Measurements from ENCODE around the gene SLC4A5. TPM values are rescaled to one million over a fixed set of nuclear protein-coding genes. Genes with fewer than 3 reads are reported as not detected.

The SLC4A5 gene
- total and polyA plus RNA-seq, 2 of the 8 experiments (the other 6 are each of a cell fraction or from before 2014, with no cell fraction given) = 0.42 to 0.52 TPM

- no peak for TF ChIP-seq HDAC2 (IDR thresholded peaks at IDR 0.05; ENCODE audit: borderline replicate concordance in 1 of 2, low read depth in 2 of 2, low read length in 2 of 2)
Observed at GRCh38 chr2:74307720-74308119, 35.5 kb downstream of the SLC4A5 start (continued).

All from H1 (cell line).